ENCODE results near the gene TBX2. TPM values are rescaled to one million over a fixed set of nuclear protein-coding genes. Genes with fewer than 3 reads are reported as not detected.

TBX2 gene
- polyA plus RNA-seq, 1 experiment, result 7.8 TPM

- H3K27me3 ChIP-seq (ENCODE audit: control insufficient read depth, insufficient read depth, low read length), result peaks cover 5% of the 10 kb centered on the region
- no peak for TF ChIP-seq CTCF (IDR thresholded peaks at IDR 0.05; ENCODE audit: insufficient read depth, low read depth, low read length)
- no peak for DNase-seq (ENCODE audit: low read depth)
- CTCF ChIA-PET, result interaction anchor here (1.2 kb wide), 1 partner anchor 105 kb away, joined by 4 read pairs; no protein-coding TSS in a partner anchor
- POLR2A ChIA-PET, result no interaction called here
- no peak overlapping the region for H3K4me3 ChIP-seq (ENCODE audit: low read depth, low read length)
- H3K36me3 ChIP-seq (ENCODE audit: control insufficient read depth, insufficient read depth, low read length), result no peaks in the 10 kb centered on the region
Measured at GRCh38 chr17:61422116-61422799, 22.6 kb downstream of the TBX2 start.

DNA sequence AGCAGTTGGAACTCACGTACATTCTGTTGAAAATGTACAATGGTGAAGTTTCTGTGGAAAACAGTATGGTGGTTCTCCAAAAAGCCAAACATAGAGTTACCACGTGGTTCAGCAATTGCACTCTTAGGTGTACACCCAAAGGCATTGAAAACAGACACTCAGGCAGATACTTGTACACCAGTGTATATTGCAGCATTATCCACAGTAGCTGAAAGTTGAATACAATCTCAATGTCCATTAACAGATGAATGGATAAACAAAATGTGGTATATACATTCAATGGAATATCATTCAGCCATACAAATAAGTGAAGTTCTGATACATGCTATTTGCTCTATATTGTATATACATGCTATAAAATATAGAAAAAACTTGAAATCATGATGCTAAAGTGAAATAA lies 23.2 kb downstream of the TBX2 start:
- DNase-seq (ENCODE audit: low read depth), result no peak
- Histone ChIP-seq H3K4me3 (ENCODE audit: low read depth, low read length) (no peak overlapping the region), H3K27me3 (ENCODE audit: control insufficient read depth, insufficient read depth, low read length) (peaks cover 5% of the 10 kb centered on the region), H3K36me3 (ENCODE audit: control insufficient read depth, insufficient read depth, low read length) (no peaks in the 10 kb centered on the region)
- no peak for TF ChIP-seq CTCF (IDR thresholded peaks at IDR 0.05; ENCODE audit: insufficient read depth, low read depth, low read length)
- POLR2A ChIA-PET, result no interaction called here
- CTCF ChIA-PET, result interaction anchor here (2.0 to 2.1 kb wide), 2 partner anchors 11 to 134 kb away, joined by 5 read pairs; no protein-coding TSS in a partner anchor

DNA sequence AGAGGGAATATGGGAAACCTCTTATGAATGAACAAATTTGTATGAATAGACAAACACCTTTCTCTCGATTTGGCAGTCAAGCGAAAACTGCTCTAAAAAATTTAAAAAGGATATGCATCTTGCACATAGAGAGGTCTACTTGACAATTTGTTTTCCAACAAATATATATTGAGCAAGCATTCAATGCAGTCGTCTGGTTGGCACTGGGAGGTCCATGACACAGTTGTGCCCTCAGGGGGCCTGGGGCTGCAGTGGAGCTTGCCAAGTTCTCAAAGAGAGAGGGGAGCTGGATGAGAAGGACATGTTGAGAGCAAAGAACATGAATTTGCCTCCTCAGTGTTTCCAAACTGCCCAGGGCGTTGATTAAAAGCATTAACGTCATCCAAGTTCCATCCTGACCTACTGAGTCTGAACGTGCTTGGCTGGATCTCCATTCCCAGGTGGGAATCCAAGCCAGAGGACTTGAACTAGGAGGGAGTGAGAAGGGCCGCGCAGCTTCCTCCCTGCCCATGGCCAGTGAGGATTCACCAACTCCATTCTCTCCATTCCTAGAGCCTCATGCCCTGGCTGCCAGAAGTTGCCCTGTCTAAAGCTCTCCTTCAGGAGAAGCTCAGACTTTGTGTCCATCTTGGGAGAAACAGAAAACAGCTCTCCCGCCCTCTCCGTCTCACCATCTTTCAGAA lies 24.5 kb downstream of the TBX2 start:
- POLR2A ChIA-PET, result no interaction called here
- DNase-seq (ENCODE audit: low read depth), result no peak
- H3K27me3 ChIP-seq (ENCODE audit: control insufficient read depth, insufficient read depth, low read length), result peaks cover 5% of the 10 kb centered on the region
- no peak overlapping the region for H3K4me3 ChIP-seq (ENCODE audit: low read depth, low read length)
- CTCF ChIA-PET, result interaction anchor here (0.7 to 2.1 kb wide), 5 partner anchors 12 to 151 kb away, joined by 3 to 5 read pairs (median 3); no protein-coding TSS in a partner anchor
- no peak for TF ChIP-seq CTCF (IDR thresholded peaks at IDR 0.05; ENCODE audit: insufficient read depth, low read depth, low read length)
- no peaks in the 10 kb centered on the region for H3K36me3 ChIP-seq (ENCODE audit: control insufficient read depth, insufficient read depth, low read length)

GRCh38 chr17:61425682-61426481 lies 26.2 kb downstream of the TBX2 start:
- ChIA-PET POLR2A (no interaction called here), CTCF (interaction anchor here (0.9 to 1.2 kb wide), 6 partner anchors 11 to 157 kb away, joined by 3 to 4 read pairs (median 3); no protein-coding TSS in a partner anchor)
- H3K27me3 ChIP-seq (ENCODE audit: control insufficient read depth, insufficient read depth, low read length), result peaks cover 4% of the 10 kb centered on the region
- H3K36me3 ChIP-seq (ENCODE audit: control insufficient read depth, insufficient read depth, low read length), result no peaks in the 10 kb centered on the region
- peak; percentile 36; the same call in 1 of the 2 replicates for TF ChIP-seq CTCF (IDR thresholded peaks at IDR 0.05; ENCODE audit: insufficient read depth, low read depth, low read length)
- DNase-seq (ENCODE audit: low read depth), result no peak
- no peak overlapping the region for H3K4me3 ChIP-seq (ENCODE audit: low read depth, low read length)
